Measurements from ENCODE around the gene OGFOD2. TPM values are rescaled to one million over a fixed set of nuclear protein-coding genes. Genes with fewer than 3 reads are reported as not detected.

The OGFOD2 gene
- total and polyA plus RNA-seq, 9 of the 15 experiments (the other 6 are each of a cell fraction or from before 2014, with no cell fraction given), result 1.4 to 111 (median 18.5) TPM

GRCh38 chr12:122974892-122975789 lies at the start of gene OGFOD2 (continued):
- TF ChIP-seq BRD9 (IDR thresholded peaks at IDR 0.05; ENCODE audit: low read depth, partially characterized antibody) (no peak), SMARCB1 (IDR thresholded peaks at IDR 0.05; ENCODE audit: insufficient read length, low read depth) (no peak), DPF2 (IDR thresholded peaks at IDR 0.05) (no peak; the same call in 1 of the 2 replicates), ZNF695 (CRISPR knock-in tag; IDR thresholded peaks at IDR 0.05) (no peak; the same call in 1 of the 2 replicates), TCF7L2 (IDR thresholded peaks at IDR 0.05; ENCODE audit: low read depth, low read length) (no peak), NKRF (IDR thresholded peaks at IDR 0.05; ENCODE audit: borderline replicate concordance) (peak; percentile 94), ZNF778 (CRISPR knock-in tag; IDR thresholded peaks at IDR 0.05) (no peak), CHD7 (IDR thresholded peaks at IDR 0.05; ENCODE audit: low read depth, low read length) (no peak), ZNF311 (CRISPR knock-in tag; IDR thresholded peaks at IDR 0.05) (no peak), FOXJ3 (CRISPR knock-in tag; IDR thresholded peaks at IDR 0.05) (no peak), ZNF75A (CRISPR knock-in tag; IDR thresholded peaks at IDR 0.05) (no peak)

Measured in K562 (cell line).